ENCODE results near the gene BROX.

The BROX gene

DNA sequence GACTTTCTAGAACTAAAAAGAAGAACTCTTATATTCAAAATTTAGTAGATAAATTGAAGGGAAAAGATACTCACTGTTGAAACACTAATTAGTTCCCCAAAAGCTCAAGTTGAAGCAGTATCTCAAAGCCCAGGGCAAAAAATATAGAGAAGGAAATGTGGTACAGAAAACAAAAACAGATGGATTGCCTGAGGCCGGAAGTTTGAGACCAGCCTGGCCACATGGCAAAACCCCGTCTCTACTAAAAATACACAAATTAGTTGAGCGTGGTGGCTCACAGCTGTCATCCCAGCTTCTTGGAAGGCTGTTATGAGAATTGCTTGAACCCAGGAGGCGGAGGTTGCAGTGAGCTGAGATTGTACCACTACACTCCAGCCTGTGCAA lies 60.6 kb downstream of the BROX start:
- Histone ChIP-seq H3K9ac (ENCODE audit: low read depth in 1 of 2, low read length in 2 of 2) (no peak overlapping the region), H3K27ac (ENCODE audit: low read depth in 2 of 2, low read length in 2 of 2) (peak overlapping the region in 1 of 2 donors; percentile 42), H3K36me3 (ENCODE audit: control insufficient read depth in 2 of 2, insufficient read depth in 2 of 2, low read length in 2 of 2) (no peaks in the 10 kb centered on the region), H3K4me1 (ENCODE audit: control insufficient read depth in 2 of 2, insufficient read depth in 2 of 2, low read length in 2 of 2) (no peaks in the 10 kb centered on the region), H3K27me3 (ENCODE audit: control insufficient read depth in 2 of 2, insufficient read depth in 2 of 2, low read length in 2 of 2) (no peaks in the 10 kb centered on the region), H3K4me3 (ENCODE audit: low read length in 2 of 2) (no peak overlapping the region), H3K9me3 (ENCODE audit: control insufficient read depth in 2 of 2, low read length in 2 of 2) (peaks cover 6 to 12% of the 10 kb centered on the region in 2 donors)

DNA sequence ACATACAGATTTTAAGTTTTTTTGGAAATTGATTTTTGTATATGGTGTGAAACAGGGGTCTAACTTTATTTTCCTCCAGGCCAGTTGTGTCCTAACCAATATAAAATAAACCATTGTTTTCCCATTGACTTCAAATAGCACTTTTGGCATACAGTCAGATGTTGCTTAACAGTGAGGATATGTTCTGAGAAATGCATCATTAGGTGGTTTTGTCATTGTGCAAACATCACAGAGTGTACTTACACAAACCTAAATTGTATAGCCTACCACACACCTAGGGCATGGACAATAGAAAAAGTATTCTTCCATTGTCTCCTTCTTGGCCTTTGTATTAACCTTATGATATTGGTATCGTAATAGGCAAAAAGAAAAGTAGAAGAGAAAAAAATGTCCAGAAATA lies 65.1 kb downstream of the BROX start:
- Histone ChIP-seq H3K36me3 (ENCODE audit: control insufficient read depth in 2 of 2, insufficient read depth in 2 of 2, low read length in 2 of 2) (no peaks in the 10 kb centered on the region), H3K27ac (ENCODE audit: low read depth in 2 of 2, low read length in 2 of 2) (no peak overlapping the region), H3K4me3 (ENCODE audit: low read length in 2 of 2) (no peak overlapping the region), H3K27me3 (ENCODE audit: control insufficient read depth in 2 of 2, insufficient read depth in 2 of 2, low read length in 2 of 2) (no peaks in the 10 kb centered on the region), H3K9me3 (ENCODE audit: control insufficient read depth in 2 of 2, low read length in 2 of 2) (no peaks in the 10 kb centered on the region), H3K4me1 (ENCODE audit: control insufficient read depth in 2 of 2, insufficient read depth in 2 of 2, low read length in 2 of 2) (no peaks in the 10 kb centered on the region), H3K9ac (ENCODE audit: low read depth in 1 of 2, low read length in 2 of 2) (no peak overlapping the region)

DNA sequence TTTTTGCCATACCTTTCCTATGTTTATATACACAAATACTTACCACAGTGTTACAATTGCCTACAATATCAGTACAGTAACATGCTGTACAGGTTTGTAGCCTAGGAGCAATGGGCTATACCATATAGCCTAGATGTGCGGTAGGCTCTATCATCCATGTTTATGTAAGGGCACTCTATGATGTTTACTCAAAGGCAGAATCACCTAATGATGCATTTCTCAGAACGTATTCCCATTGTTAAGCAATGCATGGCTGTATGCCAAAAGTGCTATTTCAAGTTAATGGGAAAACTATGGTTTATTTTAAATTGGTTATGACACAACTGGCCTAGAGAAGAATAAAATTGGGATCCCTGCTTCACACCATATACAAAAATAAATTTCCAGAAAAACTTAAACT lies 65.6 kb downstream of the BROX start:
- H3K27me3 ChIP-seq (ENCODE audit: control insufficient read depth in 2 of 2, insufficient read depth in 2 of 2, low read length in 2 of 2): no peaks in the 10 kb centered on the region
- H3K36me3 ChIP-seq (ENCODE audit: control insufficient read depth in 2 of 2, insufficient read depth in 2 of 2, low read length in 2 of 2): no peaks in the 10 kb centered on the region
- H3K9ac ChIP-seq (ENCODE audit: low read depth in 1 of 2, low read length in 2 of 2): no peak overlapping the region
- H3K4me1 ChIP-seq (ENCODE audit: control insufficient read depth in 2 of 2, insufficient read depth in 2 of 2, low read length in 2 of 2): no peaks in the 10 kb centered on the region
- H3K27ac ChIP-seq (ENCODE audit: low read depth in 2 of 2, low read length in 2 of 2): no peak overlapping the region
- no peaks in the 10 kb centered on the region for H3K9me3 ChIP-seq (ENCODE audit: control insufficient read depth in 2 of 2, low read length in 2 of 2)
- no peak overlapping the region for H3K4me3 ChIP-seq (ENCODE audit: low read length in 2 of 2)

DNA sequence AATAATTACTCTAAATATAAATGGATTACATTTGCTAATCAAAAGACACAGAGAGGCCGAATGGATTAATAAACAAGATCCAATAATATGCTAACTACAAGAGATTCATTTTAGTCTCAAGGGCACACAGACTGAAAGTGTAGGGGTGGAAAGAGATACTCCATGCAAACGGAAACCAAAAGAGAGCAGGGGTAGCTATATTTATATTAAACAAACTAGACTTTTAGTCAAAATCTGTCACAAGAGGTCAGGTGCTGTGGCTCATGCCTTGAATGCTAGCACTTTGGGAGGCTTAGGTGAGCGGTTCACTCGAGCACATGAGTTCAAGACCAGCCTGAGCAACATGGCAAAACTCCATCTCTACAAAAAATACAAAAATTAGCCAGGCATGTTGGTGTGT lies 68.9 kb downstream of the BROX start:
- Histone ChIP-seq H3K4me1 (ENCODE audit: control insufficient read depth in 2 of 2, insufficient read depth in 2 of 2, low read length in 2 of 2) (no peaks in the 10 kb centered on the region), H3K9me3 (ENCODE audit: control insufficient read depth in 2 of 2, low read length in 2 of 2) (no peaks in the 10 kb centered on the region), H3K36me3 (ENCODE audit: control insufficient read depth in 2 of 2, insufficient read depth in 2 of 2, low read length in 2 of 2) (no peaks in the 10 kb centered on the region), H3K4me3 (ENCODE audit: low read length in 2 of 2) (no peak overlapping the region), H3K27me3 (ENCODE audit: control insufficient read depth in 2 of 2, insufficient read depth in 2 of 2, low read length in 2 of 2) (peaks cover 0 to 2% of the 10 kb centered on the region in 2 donors), H3K9ac (ENCODE audit: low read depth in 1 of 2, low read length in 2 of 2) (no peak overlapping the region), H3K27ac (ENCODE audit: low read depth in 2 of 2, low read length in 2 of 2) (no peak overlapping the region)

DNA sequence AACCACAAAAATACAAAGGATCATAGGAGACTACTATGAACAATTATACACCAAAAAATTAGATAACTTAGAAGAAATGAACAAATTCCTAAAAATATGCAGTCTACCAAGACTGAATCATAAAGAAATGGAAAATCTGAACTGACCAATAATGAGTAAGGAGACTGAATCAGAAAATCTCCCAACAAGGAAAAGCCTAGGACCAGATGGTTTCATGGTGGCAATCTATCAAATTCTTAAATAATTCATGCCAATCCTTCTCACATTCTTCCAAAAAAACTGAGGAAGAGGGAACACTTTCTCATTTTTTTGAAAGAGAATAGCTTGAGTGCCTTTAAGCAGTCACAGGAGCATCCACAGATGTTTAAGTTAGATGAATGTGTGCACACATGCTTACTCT lies 70.7 kb downstream of the BROX start:
- Histone ChIP-seq H3K27me3 (ENCODE audit: control insufficient read depth in 2 of 2, insufficient read depth in 2 of 2, low read length in 2 of 2) (peaks cover 0 to 6% of the 10 kb centered on the region in 2 donors), H3K9ac (ENCODE audit: low read depth in 1 of 2, low read length in 2 of 2) (no peak overlapping the region), H3K27ac (ENCODE audit: low read depth in 2 of 2, low read length in 2 of 2) (no peak overlapping the region), H3K4me3 (ENCODE audit: low read length in 2 of 2) (no peak overlapping the region), H3K9me3 (ENCODE audit: control insufficient read depth in 2 of 2, low read length in 2 of 2) (no peaks in the 10 kb centered on the region), H3K4me1 (ENCODE audit: control insufficient read depth in 2 of 2, insufficient read depth in 2 of 2, low read length in 2 of 2) (no peaks in the 10 kb centered on the region), H3K36me3 (ENCODE audit: control insufficient read depth in 2 of 2, insufficient read depth in 2 of 2, low read length in 2 of 2) (no peaks in the 10 kb centered on the region)

DNA sequence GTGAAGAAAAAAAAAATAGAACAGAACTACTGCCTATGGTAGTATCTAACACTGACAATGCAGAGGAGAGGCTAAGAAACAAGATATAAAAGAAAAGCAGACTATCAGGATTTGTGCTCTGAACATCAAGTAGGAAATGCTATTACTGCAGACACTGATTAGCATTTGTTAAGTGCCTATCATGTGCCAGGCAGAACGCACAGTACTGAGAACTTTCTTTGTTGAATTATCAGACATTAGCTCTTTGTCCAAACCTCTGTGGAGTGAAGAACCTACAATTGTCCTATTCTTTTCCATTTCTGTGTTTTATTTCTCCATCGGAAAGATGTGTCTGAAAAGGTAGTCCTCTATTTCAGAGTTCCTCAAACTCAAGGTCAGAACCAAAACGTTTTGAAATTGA lies 72.0 kb downstream of the BROX start:
- no peaks in the 10 kb centered on the region for H3K9me3 ChIP-seq (ENCODE audit: control insufficient read depth in 2 of 2, low read length in 2 of 2)
- no peaks in the 10 kb centered on the region for H3K4me1 ChIP-seq (ENCODE audit: control insufficient read depth in 2 of 2, insufficient read depth in 2 of 2, low read length in 2 of 2)
- peaks cover 0 to 6% of the 10 kb centered on the region in 2 donors for H3K27me3 ChIP-seq (ENCODE audit: control insufficient read depth in 2 of 2, insufficient read depth in 2 of 2, low read length in 2 of 2)
- no peak overlapping the region for H3K27ac ChIP-seq (ENCODE audit: low read depth in 2 of 2, low read length in 2 of 2)
- H3K36me3 ChIP-seq (ENCODE audit: control insufficient read depth in 2 of 2, insufficient read depth in 2 of 2, low read length in 2 of 2): no peaks in the 10 kb centered on the region
- H3K4me3 ChIP-seq (ENCODE audit: low read length in 2 of 2): no peak overlapping the region
- H3K9ac ChIP-seq (ENCODE audit: low read depth in 1 of 2, low read length in 2 of 2): no peak overlapping the region

All from mucosa of rectum (tissue), 2 donors.